Lung (tissue), 12 donors: ENCODE data around the gene TMEFF2. TPM values are rescaled to one million over a fixed set of nuclear protein-coding genes. Genes with fewer than 3 reads are reported as not detected.

Experiments
- ATAC-seq: fragments of 200-7000 bp; cut with Tn5 transposase; one replicate; pipeline ENCODE4 v1.9.1; 2020; ENCODE audit warnings: moderate number of reproducible peaks; ENCODE audit not compliant: insufficient read depth, low FRiP score
- DNase-seq, 3 donors: peaks; one replicate each; pipeline ENCODE4 v3.0.0-alpha.2; 2013 to 2017
- H3K27ac ChIP-seq, 2 donors: one replicate each; pipeline ENCODE4 v1.5.1; 2013; ENCODE audit warnings: mild to moderate bottlenecking in 2 of 2, moderate library complexity in 2 of 2, control low read depth in 1 of 2, inconsistent platforms in 1 of 2, low read depth in 1 of 2, low read length in 1 of 2
- H3K27me3 ChIP-seq, 3 donors: one replicate each; pipeline ENCODE4 v1.5.1; 2013; ENCODE audit warnings: low read length in 2 of 3; ENCODE audit not compliant: control insufficient read depth in 3 of 3, insufficient read depth in 3 of 3
- H3K36me3 ChIP-seq, 4 donors: one replicate each; pipeline ENCODE4 v1.5.1; 2013; ENCODE audit warnings: low read length in 4 of 4, mild to moderate bottlenecking in 1 of 4, moderate library complexity in 1 of 4; ENCODE audit not compliant: control insufficient read depth in 4 of 4, insufficient read depth in 4 of 4
- H3K4me1 ChIP-seq, 5 donors: one replicate each; pipeline ENCODE4 v1.5.1; 2013; ENCODE audit warnings: low read length in 5 of 5, mild to moderate bottlenecking in 2 of 5, moderate library complexity in 1 of 5; ENCODE audit not compliant: control insufficient read depth in 5 of 5, insufficient read depth in 5 of 5
- H3K4me3 ChIP-seq: one replicate; pipeline ENCODE4 v1.5.1; 2013; ENCODE audit warnings: mild to moderate bottlenecking, control low read depth, moderate library complexity
- H3K9ac ChIP-seq, 2 donors: one replicate each; pipeline ENCODE4 v1.5.1; 2013; ENCODE audit warnings: low read length in 2 of 2, control low read depth in 1 of 2; ENCODE audit not compliant: insufficient read depth in 1 of 2
- H3K9me3 ChIP-seq, 4 donors: one replicate each; pipeline ENCODE4 v1.5.1; 2013; ENCODE audit warnings: low read length in 3 of 4, mild to moderate bottlenecking in 1 of 4, moderate library complexity in 1 of 4; ENCODE audit not compliant: control insufficient read depth in 4 of 4, insufficient read depth in 3 of 4
- WGBS, 2 donors: extraction: QIAGEN DNeasy Blood & Tissue Kit; methylation state at CpG; one replicate each; pipeline ENCODE4 v1.1.7; 2013; 5-methylcytosine and 5-hydroxymethylcytosine counted together
- polyA plus RNA-seq, 2 donors: library from polyadenylated mRNA; stranded (reverse); fragments of 200-250 nt; gene quantifications; one replicate each; pipeline ENCODE4 v1.2.1, GENCODE V29; 2013
- total RNA-seq, 2 donors: library from RNA; depleted of rRNA in 1 of 2; stranded (reverse); fragments of >200 nt in 1 of 2; gene quantifications; one replicate each; pipeline ENCODE4 v1.2.1, GENCODE V29; 2014 to 2021
- TF ChIP-seq, protein P1 (sequence below): IDR thresholded peaks from 2 replicates; pipeline ENCODE4 v1.5.1; 2012; ENCODE audit warnings: mild to moderate bottlenecking; ENCODE audit errors: control extremely low read depth, extremely low read depth
- donor health status: control.
- donor health status: control.
- donor health status: Bipolar disorder and iron deficiency.
- donor health status: healthy.
- donor health status: DM: yes; HTN: yes; CAD: no.

Gene TMEFF2
- total and polyA plus RNA-seq, 4 donors = 0.43 TPM; not detected in 3

DNA sequence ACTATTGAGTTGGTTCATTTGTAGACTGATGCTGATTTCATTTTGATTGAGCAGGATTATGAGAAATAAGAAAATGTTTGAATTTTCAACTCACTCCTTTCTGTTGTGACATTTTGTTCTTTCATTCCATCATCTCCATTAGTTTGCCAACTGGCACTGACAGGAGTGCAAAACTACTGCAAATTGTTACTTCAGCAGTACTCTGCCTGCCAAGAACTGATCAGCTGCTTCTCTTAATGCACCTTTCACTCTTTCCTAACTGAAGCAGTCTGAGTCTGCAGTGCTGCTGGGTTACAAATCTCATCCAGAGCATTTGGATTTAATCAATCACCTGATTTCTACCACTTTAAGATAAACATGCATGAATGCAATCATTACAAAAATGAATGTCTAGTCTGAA lies 70.9 kb downstream of the TMEFF2 start:
- no peaks in the 10 kb centered on the region for H3K36me3 ChIP-seq
- H3K9ac ChIP-seq = no peak overlapping the region
- DNase-seq = peak in 1 of 3 donors; percentile 71
- H3K9me3 ChIP-seq = no peaks in the 10 kb centered on the region
- H3K4me1 ChIP-seq = peaks cover 0 to 15% (median 4%) of the 10 kb centered on the region in 5 donors
- no peak overlapping the region for H3K27ac ChIP-seq
- no peaks in the 10 kb centered on the region for H3K27me3 ChIP-seq
- H3K4me3 ChIP-seq = no peak overlapping the region
- no peak for ATAC-seq
- TF ChIP-seq, protein P1, sequence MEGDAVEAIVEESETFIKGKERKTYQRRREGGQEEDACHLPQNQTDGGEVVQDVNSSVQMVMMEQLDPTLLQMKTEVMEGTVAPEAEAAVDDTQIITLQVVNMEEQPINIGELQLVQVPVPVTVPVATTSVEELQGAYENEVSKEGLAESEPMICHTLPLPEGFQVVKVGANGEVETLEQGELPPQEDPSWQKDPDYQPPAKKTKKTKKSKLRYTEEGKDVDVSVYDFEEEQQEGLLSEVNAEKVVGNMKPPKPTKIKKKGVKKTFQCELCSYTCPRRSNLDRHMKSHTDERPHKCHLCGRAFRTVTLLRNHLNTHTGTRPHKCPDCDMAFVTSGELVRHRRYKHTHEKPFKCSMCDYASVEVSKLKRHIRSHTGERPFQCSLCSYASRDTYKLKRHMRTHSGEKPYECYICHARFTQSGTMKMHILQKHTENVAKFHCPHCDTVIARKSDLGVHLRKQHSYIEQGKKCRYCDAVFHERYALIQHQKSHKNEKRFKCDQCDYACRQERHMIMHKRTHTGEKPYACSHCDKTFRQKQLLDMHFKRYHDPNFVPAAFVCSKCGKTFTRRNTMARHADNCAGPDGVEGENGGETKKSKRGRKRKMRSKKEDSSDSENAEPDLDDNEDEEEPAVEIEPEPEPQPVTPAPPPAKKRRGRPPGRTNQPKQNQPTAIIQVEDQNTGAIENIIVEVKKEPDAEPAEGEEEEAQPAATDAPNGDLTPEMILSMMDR = no peak

DNA sequence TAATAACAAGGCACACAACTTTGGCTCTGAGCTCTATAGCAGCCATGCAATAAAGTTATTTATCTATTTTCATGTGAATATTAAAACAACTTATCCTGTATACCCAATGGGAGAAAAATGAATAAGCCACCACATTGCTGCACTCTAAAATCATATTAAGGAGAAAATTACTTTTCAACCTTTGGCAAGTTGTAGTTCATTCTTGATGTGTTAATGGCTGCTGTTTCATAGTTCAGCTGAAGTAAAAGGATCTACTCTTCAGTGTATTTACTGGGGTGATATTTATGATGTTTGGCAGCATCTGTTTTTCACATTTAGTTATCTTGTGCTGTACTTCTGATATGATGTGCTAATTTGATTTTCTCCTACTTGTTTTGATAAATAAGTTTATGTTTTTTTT lies 71.8 kb downstream of the TMEFF2 start:
- Histone ChIP-seq H3K9me3 (no peaks in the 10 kb centered on the region), H3K27me3 (no peaks in the 10 kb centered on the region), H3K9ac (no peak overlapping the region), H3K4me3 (no peak overlapping the region), H3K4me1 (peaks cover 0 to 13% (median 4%) of the 10 kb centered on the region in 5 donors), H3K27ac (no peak overlapping the region), H3K36me3 (no peaks in the 10 kb centered on the region)
- DNase-seq = peak in 1 of 3 donors; percentile 8
- TF ChIP-seq, protein P1 = no peak
- no peak for ATAC-seq

DNA sequence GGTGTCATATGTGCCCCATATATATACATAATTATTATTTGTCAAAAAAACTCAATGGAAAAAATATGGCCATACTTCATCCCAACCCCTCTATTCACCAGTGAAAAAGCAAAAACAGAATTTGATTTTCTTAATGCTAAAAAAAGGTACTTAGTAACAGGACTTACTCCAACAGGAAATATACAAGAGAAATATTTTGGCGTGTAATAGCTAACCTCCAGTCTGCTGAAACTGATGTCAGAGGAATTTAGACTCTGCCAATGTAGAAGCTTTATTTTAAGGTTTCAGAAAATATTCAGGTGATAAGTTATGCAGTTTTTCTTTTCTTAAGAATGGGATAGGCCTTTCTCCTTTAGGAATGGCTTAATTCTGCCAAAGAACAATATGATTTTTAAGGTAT lies 72.6 kb downstream of the TMEFF2 start:
- DNase-seq (no peak), ATAC-seq (no peak)
- no peak overlapping the region for H3K9ac ChIP-seq
- TF ChIP-seq, protein P1 = no peak
- H3K36me3 ChIP-seq = no peaks in the 10 kb centered on the region
- 26 to 36% methylated on average over 1 of the region's 1 CpG for WGBS, 2 donors
- H3K27me3 ChIP-seq = no peaks in the 10 kb centered on the region
- no peak overlapping the region for H3K4me3 ChIP-seq
- H3K27ac ChIP-seq = no peak overlapping the region
- H3K9me3 ChIP-seq = no peaks in the 10 kb centered on the region
- H3K4me1 ChIP-seq = peaks cover 0 to 10% (median 1%) of the 10 kb centered on the region in 5 donors

DNA sequence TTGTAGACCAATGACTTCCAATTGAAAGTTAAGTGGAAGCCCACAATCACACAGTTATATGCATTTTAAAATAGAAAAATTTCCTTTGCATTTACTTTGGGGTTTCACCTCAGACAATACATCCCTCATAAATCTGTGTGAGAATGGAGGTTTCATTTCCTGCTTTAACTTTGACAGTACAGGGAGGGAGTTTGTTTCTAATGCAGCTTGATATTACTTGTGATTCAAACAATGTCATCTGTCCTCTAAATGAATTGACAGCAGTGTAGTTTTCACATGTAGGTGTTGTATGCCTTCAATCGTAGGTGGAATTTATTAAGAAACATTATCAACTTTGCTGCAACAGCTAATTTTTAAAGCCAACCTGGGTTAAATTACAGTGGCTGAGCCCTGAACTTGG lies 75.2 kb downstream of the TMEFF2 start:
- WGBS, 2 donors = 57 to 63% methylated on average over 1 of the region's 1 CpG
- ATAC-seq = no peak
- TF ChIP-seq, protein P1 = no peak

More for the DNA sequence above, 75.2 kb downstream of the TMEFF2 start:
- H3K9ac ChIP-seq = no peak overlapping the region
- no peak for DNase-seq
- H3K4me1 ChIP-seq = peaks cover 0 to 6% (median 0%) of the 10 kb centered on the region in 5 donors
- H3K27ac ChIP-seq = no peak overlapping the region
- H3K27me3 ChIP-seq = no peaks in the 10 kb centered on the region
- no peaks in the 10 kb centered on the region for H3K36me3 ChIP-seq
- H3K4me3 ChIP-seq = no peak overlapping the region
- H3K9me3 ChIP-seq = no peaks in the 10 kb centered on the region
